GM19328 (cell line): ENCODE data around the gene ATOH8.
"Not testable (repeated sequence)": the region's sequence is repeated elsewhere in the genome, so short reads cannot be mapped to it uniquely, and the experiment has no call there.

Experiments used
- ATAC-seq: cut with Tn5 transposase; IDR thresholded peaks from one replicate; pipeline ENCODE4 v1.9.1; 2021; ENCODE audit warnings: mild to moderate bottlenecking, moderate library complexity; ENCODE audit not compliant: unreplicated experiment

Gene ATOH8

GRCh38 chr2:85753525-85754312, at the start of gene ATOH8:
Gene ATOH8, plus strand, starts transcription at chr2:85753991. Its CDS starts 199 bp downstream, at chr2:85754190.
- no peak for ATAC-seq

GRCh38 chr2:85704038-85704437, 49.8 kb upstream of the ATOH8 start:
- no peak for ATAC-seq

- ATAC-seq, result no peak
Observed at GRCh38 chr2:85704800-85705679, 48.8 kb upstream of the ATOH8 start.

GRCh38 chr2:85705680-85706039, 48.1 kb upstream of the ATOH8 start:
- no peak for ATAC-seq

- ATAC-seq, result no peak
Observed at GRCh38 chr2:85706063-85706462, 47.7 kb upstream of the ATOH8 start.

GRCh38 chr2:85706599-85707296, 47.0 kb upstream of the ATOH8 start:
- ATAC-seq, result no peak

- ATAC-seq, result no peak
Observed at GRCh38 chr2:85707304-85707703, 46.5 kb upstream of the ATOH8 start.

- no peak for ATAC-seq
Observed at GRCh38 chr2:85708641-85709040, 45.1 kb upstream of the ATOH8 start.

GRCh38 chr2:85709401-85709811, 44.4 kb upstream of the ATOH8 start:
- ATAC-seq, result no peak

- no peak for ATAC-seq
Observed at GRCh38 chr2:85710687-85711577, 42.9 kb upstream of the ATOH8 start.

GRCh38 chr2:85711578-85712060, 42.2 kb upstream of the ATOH8 start:
- no peak for ATAC-seq

GRCh38 chr2:85712336-85712735, 41.5 kb upstream of the ATOH8 start:
- ATAC-seq, result no peak

GRCh38 chr2:85712849-85713612, 40.8 kb upstream of the ATOH8 start:
- ATAC-seq, result no peak

GRCh38 chr2:85713836-85714235, 40.0 kb upstream of the ATOH8 start:
- ATAC-seq, result no peak

GRCh38 chr2:85714421-85714820, 39.4 kb upstream of the ATOH8 start:
- not testable (repeated sequence) for ATAC-seq

- no peak for ATAC-seq
Observed at GRCh38 chr2:85714841-85715240, 39.0 kb upstream of the ATOH8 start.

GRCh38 chr2:85716346-85716914, 37.4 kb upstream of the ATOH8 start:
- ATAC-seq, result no peak

- no peak for ATAC-seq
Observed at GRCh38 chr2:85717308-85718008, 36.3 kb upstream of the ATOH8 start.

- no peak for ATAC-seq
Observed at GRCh38 chr2:85718009-85718391, 35.8 kb upstream of the ATOH8 start.
